K562 (cell line): Measurements from ENCODE around the gene CYLD.

Experiments used
- CHD2 ChIP-seq: IDR thresholded peaks from 2 replicates; pipeline ENCODE4 v1.6.1; 2011; ENCODE audit warnings: low read depth, low read length
- POLR2A ChIP-seq: fragments of 450-650 bp; conservative IDR thresholded peaks from 2 replicates; pipeline ENCODE4 v1.6.1; 2016
- SMAD3 ChIP-seq: fragments of 450-650 bp; formaldehyde crosslinking; conservative IDR thresholded peaks from 2 replicates; pipeline ENCODE4 v1.4.0; 2020; ENCODE audit warnings: mild to moderate bottlenecking
- ZSCAN29 ChIP-seq: fragments of 450-650 bp; IDR thresholded peaks from 2 replicates; pipeline ENCODE4 v1.6.1; 2017
- TF ChIP-seq, protein P1 (sequence below), 3 experiments: IDR thresholded peaks in 2 of 3; conservative IDR thresholded peaks in 1 of 3; 2 replicates each; pipeline ENCODE4 v1.5.1; 2011 to 2012; ENCODE audit warnings: low read length in 3 of 3, mild to moderate bottlenecking in 3 of 3, control low read depth in 2 of 3, improper control_type of control experiment in 1 of 3, inconsistent platforms in 1 of 3, low read depth in 1 of 3, mixed read lengths in 1 of 3, moderate library complexity in 1 of 3; ENCODE audit not compliant: insufficient read depth in 2 of 3
- TF ChIP-seq, protein P2 (sequence below): sonication (generic); formaldehyde crosslinking; IDR thresholded peaks from 2 replicates; pipeline ENCODE4 v1.8.1; 2023; ENCODE audit warnings: mild to moderate bottlenecking, missing genetic modification reagents

DNA sequence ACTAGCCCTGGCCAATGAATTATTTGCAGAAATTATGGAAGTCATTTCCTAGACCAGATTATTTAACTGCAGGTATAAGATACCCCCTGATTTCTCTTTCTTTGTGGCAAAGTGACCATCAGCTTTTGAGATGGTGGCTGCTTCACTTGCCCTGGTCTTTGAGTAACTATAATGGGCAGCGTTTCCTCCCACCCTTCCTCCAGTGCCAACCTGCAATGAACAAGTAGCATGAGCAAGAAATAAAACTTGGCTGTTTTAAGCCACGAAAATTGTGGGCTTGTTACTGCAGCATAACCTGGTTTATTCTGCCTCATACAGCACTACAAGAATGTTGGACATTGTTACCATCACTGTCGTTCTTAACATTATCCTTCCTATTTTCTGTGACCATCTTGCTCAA lies 105.3 kb downstream of the CYLD start:
- TF ChIP-seq, protein P1, sequence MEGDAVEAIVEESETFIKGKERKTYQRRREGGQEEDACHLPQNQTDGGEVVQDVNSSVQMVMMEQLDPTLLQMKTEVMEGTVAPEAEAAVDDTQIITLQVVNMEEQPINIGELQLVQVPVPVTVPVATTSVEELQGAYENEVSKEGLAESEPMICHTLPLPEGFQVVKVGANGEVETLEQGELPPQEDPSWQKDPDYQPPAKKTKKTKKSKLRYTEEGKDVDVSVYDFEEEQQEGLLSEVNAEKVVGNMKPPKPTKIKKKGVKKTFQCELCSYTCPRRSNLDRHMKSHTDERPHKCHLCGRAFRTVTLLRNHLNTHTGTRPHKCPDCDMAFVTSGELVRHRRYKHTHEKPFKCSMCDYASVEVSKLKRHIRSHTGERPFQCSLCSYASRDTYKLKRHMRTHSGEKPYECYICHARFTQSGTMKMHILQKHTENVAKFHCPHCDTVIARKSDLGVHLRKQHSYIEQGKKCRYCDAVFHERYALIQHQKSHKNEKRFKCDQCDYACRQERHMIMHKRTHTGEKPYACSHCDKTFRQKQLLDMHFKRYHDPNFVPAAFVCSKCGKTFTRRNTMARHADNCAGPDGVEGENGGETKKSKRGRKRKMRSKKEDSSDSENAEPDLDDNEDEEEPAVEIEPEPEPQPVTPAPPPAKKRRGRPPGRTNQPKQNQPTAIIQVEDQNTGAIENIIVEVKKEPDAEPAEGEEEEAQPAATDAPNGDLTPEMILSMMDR (IDR thresholded peaks at IDR 0.05 in 2 of 3, conservative IDR thresholded peaks at IDR 0.05 in 1 of 3; ENCODE audit: insufficient read depth in 2 of 3, low read depth in 1 of 3, low read length in 3 of 3), result no peak
- no peak for TF ChIP-seq CHD2
- no peak for TF ChIP-seq SMAD3
- no peak for TF ChIP-seq ZSCAN29
- TF ChIP-seq, protein P2, sequence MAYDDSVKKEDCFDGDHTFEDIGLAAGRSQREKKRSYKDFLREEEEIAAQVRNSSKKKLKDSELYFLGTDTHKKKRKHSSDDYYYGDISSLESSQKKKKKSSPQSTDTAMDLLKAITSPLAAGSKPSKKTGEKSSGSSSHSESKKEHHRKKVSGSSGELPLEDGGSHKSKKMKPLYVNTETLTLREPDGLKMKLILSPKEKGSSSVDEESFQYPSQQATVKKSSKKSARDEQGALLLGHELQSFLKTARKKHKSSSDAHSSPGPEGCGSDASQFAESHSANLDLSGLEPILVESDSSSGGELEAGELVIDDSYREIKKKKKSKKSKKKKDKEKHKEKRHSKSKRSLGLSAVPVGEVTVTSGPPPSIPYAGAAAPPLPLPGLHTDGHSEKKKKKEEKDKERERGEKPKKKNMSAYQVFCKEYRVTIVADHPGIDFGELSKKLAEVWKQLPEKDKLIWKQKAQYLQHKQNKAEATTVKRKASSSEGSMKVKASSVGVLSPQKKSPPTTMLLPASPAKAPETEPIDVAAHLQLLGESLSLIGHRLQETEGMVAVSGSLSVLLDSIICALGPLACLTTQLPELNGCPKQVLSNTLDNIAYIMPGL (CRISPR knock-in tag), result no peak
- no peak for TF ChIP-seq POLR2A
